HG03354 (cell line): ENCODE data around the gene PEX12.
"Not testable (repeated sequence)": the region's sequence is repeated elsewhere in the genome, so short reads cannot be mapped to it uniquely, and the experiment has no call there.

Source experiments
- ATAC-seq: cut with Tn5 transposase; IDR thresholded peaks from one replicate; pipeline ENCODE4 v1.9.1; 2021; ENCODE audit warnings: mild to moderate bottlenecking; ENCODE audit not compliant: unreplicated experiment, poor library complexity, severe bottlenecking

PEX12 gene

GRCh38 chr17:35540589-35541404 is 37.6 kb downstream of the PEX12 start:
- ATAC-seq = no peak

- no peak for ATAC-seq
Measured at GRCh38 chr17:35539659-35540026, 38.7 kb downstream of the PEX12 start.

- ATAC-seq = no peak
Measured at GRCh38 chr17:35537601-35538141, 40.7 kb downstream of the PEX12 start, which contains the start of gene SLFN12L. Gene SLFN12L (minus strand): TSS chr17:35537678. CDS start chr17:35522364, 15,314 bp downstream.

- no peak for ATAC-seq
Measured at GRCh38 chr17:35536664-35537171, 41.7 kb downstream of the PEX12 start.

DNA sequence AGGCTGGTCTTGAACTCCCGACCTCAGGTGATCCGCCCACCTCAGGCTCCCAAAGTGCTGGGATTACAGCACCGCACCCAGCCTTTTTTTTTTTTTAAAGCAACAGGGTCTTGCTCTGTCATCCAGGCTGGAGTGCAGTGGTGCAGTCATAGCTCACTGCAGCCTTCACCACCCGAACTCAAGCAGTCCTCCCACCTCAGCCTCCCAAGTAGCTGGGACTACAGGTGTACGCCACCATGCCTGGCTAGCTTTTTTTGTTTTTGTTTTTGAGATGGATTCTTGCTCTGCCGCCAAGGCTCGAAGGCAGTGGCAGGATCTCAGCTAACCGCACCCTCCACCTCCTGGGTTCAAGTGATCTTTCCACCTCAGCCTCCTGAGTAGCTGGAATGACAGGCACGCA is 43.0 kb downstream of the PEX12 start:
- not testable (repeated sequence) for ATAC-seq

DNA sequence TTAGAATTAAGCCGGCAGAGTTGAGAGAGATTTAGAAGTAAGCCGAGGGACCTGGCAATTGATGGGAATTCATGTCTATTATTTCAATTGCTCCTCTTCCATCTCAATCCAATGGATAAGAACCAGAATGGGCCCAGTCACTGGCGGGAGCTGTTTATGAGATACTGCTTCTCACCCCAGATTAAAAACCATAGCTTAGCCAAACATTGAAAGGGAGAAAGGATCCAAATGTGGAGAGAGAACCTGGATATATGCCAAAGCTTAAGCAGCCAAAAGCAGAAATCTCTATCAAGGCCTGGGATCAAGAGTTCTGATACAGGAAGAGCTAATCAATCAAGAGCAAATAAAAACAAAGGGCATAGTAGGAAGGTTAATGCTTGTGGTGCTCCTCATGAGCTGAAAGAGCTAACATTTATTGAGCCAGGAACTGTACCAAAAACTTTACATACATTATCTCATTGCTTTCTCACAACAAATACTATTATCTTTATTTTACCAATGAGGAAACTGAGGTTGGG is 43.7 kb downstream of the PEX12 start:
- ATAC-seq = no peak

DNA sequence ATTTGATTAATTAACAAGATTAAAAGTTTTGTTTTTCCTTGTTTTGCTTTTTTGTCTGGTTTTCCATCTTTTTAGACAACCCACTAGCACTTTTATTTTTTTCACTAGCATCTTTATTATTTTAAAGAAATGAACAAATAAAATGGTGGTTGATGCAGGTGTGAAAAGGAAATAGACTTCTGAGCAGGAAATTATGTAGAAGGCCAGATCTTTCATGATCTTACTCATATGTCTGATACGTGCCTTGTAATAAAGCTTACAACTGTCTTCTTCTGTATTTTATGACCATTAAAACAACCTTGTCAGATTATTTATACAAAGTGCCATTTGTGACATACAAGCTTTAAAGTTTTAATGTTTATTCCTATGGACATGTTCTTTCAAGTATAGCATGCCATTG is 47.2 kb downstream of the PEX12 start:
- ATAC-seq = no peak

- ATAC-seq = no peak
Measured at GRCh38 chr17:35529866-35530265, 48.5 kb downstream of the PEX12 start.

- ATAC-seq = not testable (repeated sequence)
Measured at GRCh38 chr17:35529326-35529725, 49.0 kb downstream of the PEX12 start.
